Neural cell (in vitro differentiated cells): ENCODE measurements around the gene CCM2L. TPM values are rescaled to one million over a fixed set of nuclear protein-coding genes. Genes with fewer than 3 reads are reported as not detected.

Experiments
- H2AFZ ChIP-seq: fragments of 200-600, 300-800 bp; sonication (generic), shearing (Covaris generic); 2 replicates; pipeline ENCODE4 v1.6.0; 2014; ENCODE audit warnings: low read depth, mild to moderate bottlenecking, antibody characterized with exemption, low read length, moderate library complexity
- H3F3A ChIP-seq: fragments of 200-600 bp; shearing (Covaris generic); 2 replicates; pipeline ENCODE4 v1.6.1; 2016; ENCODE audit warnings: mild to moderate bottlenecking, moderate library complexity, mixed read lengths, antibody characterized with exemption, low read length; ENCODE audit not compliant: insufficient read depth, poor library complexity, severe bottlenecking
- H3K27ac ChIP-seq: fragments of 200-600, 300-800 bp; sonication (generic), shearing (Covaris generic); 2 replicates; pipeline ENCODE4 v1.5.1; 2014; ENCODE audit warnings: mild to moderate bottlenecking, low read length, moderate library complexity
- H3K27me3 ChIP-seq: fragments of 300-800, 200-600 bp; sonication (generic), shearing (Covaris generic); 2 replicates; pipeline ENCODE4 v1.6.0; 2014; ENCODE audit warnings: mild to moderate bottlenecking, low read depth, low read length, moderate library complexity; ENCODE audit not compliant: insufficient read depth
- H3K36me3 ChIP-seq: fragments of 300-800, 200-600 bp; sonication (generic), shearing (Covaris generic); 2 replicates; pipeline ENCODE4 v1.5.1; 2014; ENCODE audit warnings: mild to moderate bottlenecking, antibody characterized with exemption, low read length, moderate library complexity; ENCODE audit not compliant: insufficient read depth
- H3K4me2 ChIP-seq: fragments of 300-800, 200-600 bp; sonication (generic), shearing (Covaris generic); 2 replicates; pipeline ENCODE4 v1.6.0; 2014; ENCODE audit warnings: mild to moderate bottlenecking, low read length
- H3K4me3 ChIP-seq: fragments of 300-800, 200-600 bp; sonication (generic), shearing (Covaris generic); 2 replicates; pipeline ENCODE4 v1.5.1; 2014; ENCODE audit warnings: mild to moderate bottlenecking, low read length, moderate library complexity
- H3K79me2 ChIP-seq: fragments of 200-600 bp; shearing (Covaris generic); replicated peaks from 2 replicates; pipeline ENCODE4 v1.6.0; 2014; ENCODE audit warnings: mild to moderate bottlenecking, low read length, moderate library complexity; ENCODE audit not compliant: insufficient read depth
- H3K9ac ChIP-seq: fragments of 300-800, 200-600 bp; sonication (generic), shearing (Covaris generic); 2 replicates; pipeline ENCODE4 v1.6.1; 2016; ENCODE audit warnings: mild to moderate bottlenecking, low read length, mixed read lengths
- H3K9me2 ChIP-seq: fragments of 200-600 bp; shearing (Covaris generic); 2 replicates; pipeline ENCODE4 v1.6.1; 2016; ENCODE audit warnings: mild to moderate bottlenecking, low read length, mixed read lengths; ENCODE audit not compliant: insufficient read depth
- H3K9me3 ChIP-seq: fragments of 200-600, 300-800 bp; sonication (generic), shearing (Covaris generic); 2 replicates; pipeline ENCODE4 v1.6.1; 2016; ENCODE audit warnings: mild to moderate bottlenecking, mixed run types, low read length, moderate library complexity, mixed read lengths
- H4K20me1 ChIP-seq: fragments of 200-600 bp; shearing (Covaris generic); 2 replicates; pipeline ENCODE4 v1.6.1; 2016; ENCODE audit warnings: mild to moderate bottlenecking, mixed run types; ENCODE audit not compliant: insufficient read depth
- CTCF ChIP-seq: fragments of 450-650 bp; IDR thresholded peaks from 2 replicates; pipeline ENCODE4 v1.5.1; 2014; ENCODE audit warnings: antibody characterized with exemption, mild to moderate bottlenecking, moderate library complexity; ENCODE audit not compliant: poor library complexity, severe bottlenecking
- EP300 ChIP-seq: fragments of 450-650 bp; conservative IDR thresholded peaks from 2 replicates; pipeline ENCODE4 v1.6.1; 2014; ENCODE audit warnings: antibody characterized with exemption, mild to moderate bottlenecking, moderate library complexity; ENCODE audit not compliant: poor library complexity, severe bottlenecking
- EZH2 ChIP-seq: fragments of 200-600, 300-800 bp; shearing (Covaris generic), sonication (generic); IDR thresholded peaks from 2 replicates; pipeline ENCODE4 v1.6.1; 2014; ENCODE audit warnings: antibody characterized with exemption, low read length, borderline replicate concordance, mild to moderate bottlenecking; ENCODE audit not compliant: insufficient read depth, poor library complexity, severe bottlenecking
- MXI1 ChIP-seq: fragments of 450-650 bp; conservative IDR thresholded peaks from 2 replicates; pipeline ENCODE4 v1.6.1; 2014; ENCODE audit warnings: antibody characterized with exemption, mild to moderate bottlenecking; ENCODE audit not compliant: poor library complexity, severe bottlenecking
- POLR2AphosphoS5 ChIP-seq: IDR thresholded peaks from 2 replicates; pipeline ENCODE4 v1.6.1; 2012
- RAD21 ChIP-seq: fragments of 450-650 bp; conservative IDR thresholded peaks from 2 replicates; pipeline ENCODE4 v1.6.1; 2014; ENCODE audit warnings: antibody characterized with exemption, mild to moderate bottlenecking, moderate library complexity
- REST ChIP-seq: IDR thresholded peaks from 2 replicates; pipeline ENCODE4 v1.6.1; 2012; ENCODE audit warnings: borderline replicate concordance
- SMC3 ChIP-seq: fragments of 450-650 bp; conservative IDR thresholded peaks from 2 replicates; pipeline ENCODE4 v1.6.1; 2014; ENCODE audit warnings: antibody characterized with exemption, mild to moderate bottlenecking, moderate library complexity; ENCODE audit not compliant: poor library complexity
- TAF1 ChIP-seq: IDR thresholded peaks from 2 replicates; pipeline ENCODE4 v1.6.1; 2012; ENCODE audit warnings: low read depth
- polyA plus RNA-seq: library from polyadenylated mRNA; depleted of rRNA; stranded (reverse); fragments of >200 nt; gene quantifications from 2 replicates; pipeline ENCODE4 v1.2.3, GENCODE V29; 2014

Gene CCM2L
- polyA plus RNA-seq, 1 donor from 2014 or later = 3.0 TPM

GRCh38 chr20:32021091-32021490, 10.9 kb downstream of the CCM2L start:
- Histone ChIP-seq H3K4me3 (no peak overlapping the region), H3K27me3 (peaks cover 38% of the 10 kb centered on the region), H2AFZ (no peak overlapping the region)

GRCh38 chr20:32024683-32025295, 14.6 kb downstream of the CCM2L start:
- no peaks in the 10 kb centered on the region for H3F3A ChIP-seq
- no peak overlapping the region for H2AFZ ChIP-seq
- no peak overlapping the region for H3K4me3 ChIP-seq
- H3K4me2 ChIP-seq = no peak overlapping the region
- no peaks in the 10 kb centered on the region for H3K79me2 ChIP-seq
- H3K9ac ChIP-seq = no peak overlapping the region
- H3K36me3 ChIP-seq = no peaks in the 10 kb centered on the region
- H4K20me1 ChIP-seq = no peaks in the 10 kb centered on the region
- no peak overlapping the region for H3K27ac ChIP-seq
- TF ChIP-seq POLR2AphosphoS5 (no peak), REST (no peak), EP300 (no peak)
- peaks cover 13% of the 10 kb centered on the region for H3K27me3 ChIP-seq
- no peaks in the 10 kb centered on the region for H3K9me3 ChIP-seq
- no peaks in the 10 kb centered on the region for H3K9me2 ChIP-seq

More at GRCh38 chr20:32021091-32021490, 10.9 kb downstream of the CCM2L start:
- H4K20me1 ChIP-seq = no peaks in the 10 kb centered on the region
- no peak overlapping the region for H3K9ac ChIP-seq
- TF ChIP-seq REST (no peak), TAF1 (no peak), SMC3 (no peak), EP300 (no peak), MXI1 (no peak), RAD21 (no peak), EZH2 (no peak), CTCF (no peak)
- no peaks in the 10 kb centered on the region for H3F3A ChIP-seq
- no peak overlapping the region for H3K27ac ChIP-seq
- H3K4me2 ChIP-seq = no peak overlapping the region
- H3K9me3 ChIP-seq = no peaks in the 10 kb centered on the region
- no peaks in the 10 kb centered on the region for H3K9me2 ChIP-seq
- H3K36me3 ChIP-seq = no peaks in the 10 kb centered on the region
- H3K79me2 ChIP-seq = no peaks in the 10 kb centered on the region
